Glomerular visceral epithelial cell (primary cell): ENCODE measurements around the gene KLHL42.
"Not testable (repeated sequence)": the region's sequence is repeated elsewhere in the genome, so short reads cannot be mapped to it uniquely, and the experiment has no call there.

Experiments
- DNase-seq: peaks from one replicate; pipeline ENCODE4 v3.0.0-alpha.2; 2016; ENCODE audit errors: extremely low spot score

Gene KLHL42

DNA sequence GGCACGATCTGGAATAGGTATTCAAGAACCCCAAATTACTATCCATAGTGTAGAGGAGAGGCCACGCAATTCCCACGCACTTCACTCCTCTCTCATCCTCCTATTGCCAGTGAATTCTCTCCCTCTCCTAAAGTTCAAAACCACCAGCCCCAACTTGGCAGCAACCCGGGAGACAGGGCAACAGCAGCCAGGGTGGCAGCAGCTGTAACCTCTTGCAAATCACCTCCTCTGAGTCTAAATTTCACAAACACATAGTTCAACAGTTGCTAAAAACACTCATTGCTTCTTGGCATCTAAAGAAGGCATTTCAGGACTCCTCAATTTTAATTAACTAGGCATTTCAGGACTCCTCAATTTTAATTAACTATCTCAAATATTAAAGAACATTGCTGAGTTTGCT lies 37.7 kb downstream of the KLHL42 start:
- DNase-seq: no peak

DNA sequence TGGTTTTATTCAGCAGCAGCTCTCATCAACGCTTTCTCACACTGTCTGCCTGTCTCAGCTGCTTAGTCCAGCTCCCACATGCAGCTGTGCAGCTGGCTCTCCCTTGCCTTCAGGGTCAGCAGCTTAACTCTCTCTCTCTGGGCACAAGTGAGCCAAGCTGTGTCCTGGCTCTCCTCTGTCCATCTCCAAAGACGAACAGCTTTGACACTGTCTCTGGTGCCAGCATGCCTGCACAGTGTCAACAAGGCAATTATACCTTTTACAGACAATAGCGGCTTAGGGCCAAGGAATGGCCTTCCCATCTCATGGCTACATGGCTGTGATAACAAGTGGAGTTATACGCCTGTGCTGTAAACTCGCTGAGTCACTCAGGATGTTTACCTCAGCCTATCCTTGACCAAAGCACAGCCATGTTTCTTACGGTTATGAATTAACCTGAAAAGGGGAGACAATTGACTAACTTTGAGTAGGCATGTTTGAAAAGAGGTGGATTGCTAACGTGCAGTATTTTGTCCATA lies 38.4 kb downstream of the KLHL42 start:
- DNase-seq: no peak

DNA sequence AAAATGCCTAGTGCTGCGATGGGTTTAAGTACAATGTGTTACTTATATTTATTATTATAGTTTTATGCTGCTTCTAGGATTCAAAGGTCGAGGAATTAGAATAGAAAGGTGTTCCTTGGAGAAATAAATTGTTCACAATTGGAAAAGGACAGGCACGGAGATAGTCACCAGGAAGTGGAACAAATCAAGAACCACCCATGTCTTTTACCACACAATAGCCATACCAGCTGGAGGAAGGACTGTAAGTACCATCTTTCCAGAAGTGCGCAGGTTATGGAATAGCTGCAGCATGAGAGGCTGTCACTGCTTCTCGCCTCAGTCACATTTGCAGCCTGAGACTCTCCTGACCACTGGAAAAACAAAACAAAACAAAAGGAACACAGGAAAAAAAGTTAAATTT lies 40.5 kb downstream of the KLHL42 start:
- DNase-seq: no peak

DNA sequence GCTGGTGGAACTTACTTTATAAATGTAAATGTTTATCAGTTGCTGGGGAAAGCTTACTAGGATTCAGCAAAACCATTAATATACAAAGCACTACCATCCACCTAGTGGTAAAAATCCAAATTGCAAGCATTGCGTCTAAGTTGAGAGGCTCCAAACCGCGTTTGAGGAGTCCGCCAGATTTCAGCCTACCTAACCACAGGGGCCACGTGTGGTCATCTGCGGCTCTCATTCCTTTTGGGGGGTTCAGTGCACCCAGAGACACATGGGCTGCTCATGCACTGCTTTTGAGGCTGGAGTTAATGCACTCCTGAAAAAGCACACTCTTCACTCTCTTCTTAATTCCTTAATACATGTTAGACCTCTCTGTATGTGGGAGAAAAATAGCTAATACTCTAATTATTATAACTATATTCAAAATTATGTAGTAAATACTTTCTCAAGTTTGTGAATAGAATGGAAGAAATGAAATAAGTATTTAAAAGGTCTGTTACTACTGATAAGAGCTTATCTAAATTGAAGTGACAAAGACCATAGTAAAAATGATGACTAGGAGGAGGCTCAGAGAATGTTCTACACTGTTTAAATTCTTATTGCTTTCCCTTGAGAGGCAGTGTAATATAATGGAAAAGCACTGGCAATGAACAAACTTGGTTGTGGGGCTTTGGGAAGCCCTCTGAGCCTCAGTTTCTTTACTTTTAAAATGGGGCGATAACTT lies 41.4 kb downstream of the KLHL42 start:
- DNase-seq: peak; percentile 74

DNA sequence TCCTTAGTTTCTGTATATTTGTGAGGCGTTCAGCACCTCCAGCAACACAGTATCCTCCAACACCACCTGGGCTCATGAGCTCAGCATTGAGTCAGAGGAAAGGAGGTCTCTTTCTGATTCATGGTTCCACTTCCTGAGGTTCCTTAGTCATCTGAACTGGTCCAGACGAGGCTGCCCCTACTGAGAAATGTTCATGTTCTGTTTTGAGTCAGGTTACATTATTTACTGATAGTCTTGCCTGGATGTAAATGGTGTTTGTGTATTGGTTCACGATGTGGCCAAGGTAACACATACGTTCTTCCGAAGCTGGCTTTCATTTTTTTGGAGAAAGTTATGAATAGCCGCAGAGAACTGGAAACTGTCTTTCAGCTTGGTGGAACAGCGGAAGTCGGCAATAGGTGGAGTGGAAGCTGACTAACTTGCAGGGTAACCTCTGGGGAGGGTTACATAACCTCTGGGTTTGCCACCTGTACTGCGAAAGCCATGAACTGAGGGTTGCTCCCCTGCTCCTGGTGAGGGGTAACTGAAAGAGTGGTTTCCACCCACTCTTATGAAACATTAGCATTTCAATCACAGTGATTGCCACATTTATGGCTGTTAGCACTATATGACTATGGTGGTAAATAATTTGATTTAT lies 42.2 kb downstream of the KLHL42 start:
- DNase-seq: peak; percentile 72

DNA sequence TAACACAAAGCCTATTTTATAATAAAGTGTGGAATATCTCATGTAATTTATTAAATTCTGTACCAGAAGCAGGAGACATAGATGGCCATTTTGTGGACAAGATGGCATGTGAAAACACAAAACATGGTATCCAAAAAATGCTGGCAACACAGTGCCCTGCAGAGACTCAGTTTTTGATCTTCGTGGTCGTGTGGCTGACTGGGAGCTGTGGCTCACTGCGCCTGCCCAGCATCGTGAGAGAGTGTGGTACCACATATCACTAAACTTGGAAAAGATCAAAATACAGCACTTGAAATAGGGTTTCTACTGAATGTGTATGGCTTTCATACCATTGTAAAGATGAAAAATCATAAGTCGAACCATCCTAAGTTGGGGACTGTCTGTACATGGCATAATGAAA lies 43.0 kb downstream of the KLHL42 start:
- DNase-seq: no peak

DNA sequence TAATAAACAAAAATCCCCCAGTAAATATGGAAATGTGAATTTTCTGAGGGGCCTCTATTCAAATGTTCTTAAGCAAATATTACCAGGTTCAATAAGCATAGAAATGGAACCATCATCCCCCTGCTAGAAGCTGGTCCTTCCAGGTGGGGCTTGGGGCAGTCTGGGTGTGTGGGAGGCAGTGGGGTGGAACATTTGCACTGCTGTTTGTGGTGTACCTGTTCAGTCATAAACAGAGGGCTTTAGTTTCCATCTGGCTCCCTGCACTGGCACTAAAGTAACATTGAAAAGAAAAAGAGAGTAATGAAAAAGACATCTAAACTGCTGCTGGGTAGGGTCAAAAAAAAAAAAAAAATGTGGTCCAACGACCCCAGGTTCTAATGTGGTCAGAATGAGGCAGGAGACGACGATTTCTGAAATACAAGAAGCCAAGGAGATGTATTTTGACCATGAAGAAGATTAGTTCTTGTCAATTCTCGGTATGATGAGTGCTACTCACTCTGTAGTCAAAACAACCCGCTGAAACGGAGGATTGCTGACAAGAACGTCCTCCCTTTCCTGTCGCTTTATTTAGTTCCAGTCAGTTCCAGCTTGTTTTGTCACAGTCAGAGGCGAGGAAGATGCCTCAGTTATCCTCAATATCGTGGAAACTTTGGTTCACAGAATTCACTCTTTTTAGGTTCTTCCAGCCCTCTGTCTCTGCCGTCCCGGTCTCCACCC lies 44.3 kb downstream of the KLHL42 start:
- DNase-seq: no peak

DNA sequence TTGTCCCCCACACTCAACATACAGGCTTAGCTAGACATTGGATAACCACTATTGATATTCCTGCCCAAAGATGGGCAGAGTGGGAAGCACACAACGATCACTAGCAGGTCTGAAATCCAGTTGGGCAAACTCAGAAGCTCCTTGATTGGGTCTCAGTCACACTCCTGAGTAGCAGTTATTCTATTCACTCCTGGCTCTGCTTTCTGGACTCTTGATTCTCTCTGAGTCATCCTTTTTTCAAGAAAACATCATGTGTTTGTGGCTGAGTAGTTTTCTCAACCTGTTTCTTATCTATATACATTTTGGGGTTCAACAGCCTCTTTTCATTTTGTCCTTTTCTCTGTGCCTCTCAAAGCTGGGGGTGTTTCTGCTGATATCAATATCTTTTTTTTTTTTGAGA lies 46.0 kb downstream of the KLHL42 start:
- DNase-seq: no peak

DNA sequence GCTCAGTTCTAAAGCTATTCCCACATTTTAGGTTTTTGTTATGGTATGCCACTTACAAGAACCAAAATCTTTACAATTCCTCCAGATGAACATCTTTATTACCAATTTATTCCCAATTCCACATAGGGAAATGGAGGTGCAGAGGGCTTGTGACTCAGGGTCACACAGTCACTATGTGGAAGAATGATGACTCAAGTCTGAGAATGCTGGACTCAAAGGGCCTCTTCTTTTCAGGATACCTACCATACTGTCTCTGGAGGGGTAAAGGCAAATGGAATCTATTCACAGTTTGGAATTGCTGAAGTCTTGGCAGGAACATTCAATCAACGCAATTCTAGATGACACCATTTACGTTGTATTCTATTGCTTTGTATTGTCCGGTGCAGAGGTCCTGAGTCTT lies 48.2 kb downstream of the KLHL42 start:
- no peak for DNase-seq

DNA sequence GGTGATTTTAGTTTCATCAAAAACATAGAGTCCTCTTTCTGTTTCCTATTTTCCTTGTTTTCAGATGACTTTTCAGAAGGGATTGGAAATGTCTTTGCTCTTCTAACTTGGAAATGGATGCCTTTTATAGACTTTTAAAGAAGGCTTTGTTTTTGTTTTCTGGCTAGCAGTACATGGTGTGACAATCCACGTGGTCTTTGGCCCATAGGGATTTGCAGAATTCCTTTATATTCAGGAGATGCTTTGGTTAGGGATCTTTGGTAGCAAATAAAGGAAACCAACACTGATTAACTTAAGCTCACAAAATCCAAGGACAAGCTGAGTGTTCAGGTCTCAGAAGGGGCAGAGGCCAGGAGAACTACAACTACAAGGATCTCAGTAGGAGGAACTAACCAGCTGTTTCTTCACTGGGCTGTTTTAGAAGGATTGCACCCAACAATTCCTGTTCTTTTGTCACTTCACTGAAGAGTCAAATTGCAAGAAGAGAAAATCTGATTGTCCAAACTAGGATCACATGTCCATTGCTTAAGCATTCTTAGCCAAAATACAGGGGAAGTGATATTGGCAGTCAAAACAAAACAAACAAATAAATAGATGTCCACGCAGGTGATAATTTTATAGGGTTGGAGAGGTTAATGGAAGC lies 58.6 kb downstream of the KLHL42 start:
- DNase-seq: no peak

DNA sequence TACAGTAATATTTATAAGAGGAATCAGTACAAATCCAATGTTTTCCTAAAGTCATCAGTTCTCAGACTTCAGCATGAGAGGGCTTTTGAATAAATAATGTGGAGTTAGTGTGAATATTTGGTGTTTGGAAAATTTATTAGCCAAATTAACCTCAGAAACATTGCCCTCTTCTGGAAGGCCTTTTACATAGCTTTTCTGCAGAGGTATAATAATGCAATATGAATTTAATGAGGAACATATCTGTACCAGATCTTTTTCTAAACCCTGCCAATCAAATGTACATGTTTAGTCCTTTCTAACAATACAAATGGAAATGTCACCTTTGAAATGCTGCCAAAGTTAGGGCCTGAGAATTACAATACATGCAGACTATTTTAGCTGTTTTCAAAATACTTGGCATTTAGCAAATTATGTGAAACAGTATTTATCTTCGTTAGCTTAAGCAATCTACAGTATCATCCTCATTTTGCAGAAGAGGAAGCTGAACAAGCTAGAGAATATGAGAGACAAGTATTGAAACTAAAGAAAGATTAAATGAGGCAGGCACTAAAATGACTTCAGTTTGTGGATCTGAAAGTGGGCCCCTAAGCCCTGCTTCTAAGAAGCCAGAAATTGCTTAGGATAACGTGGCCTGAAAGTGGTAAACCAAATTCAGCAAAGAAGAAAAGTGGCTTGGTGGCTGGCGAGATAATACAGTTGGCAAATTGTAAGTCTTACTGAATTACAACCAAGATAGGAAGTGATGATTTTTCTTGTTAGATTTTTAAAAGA lies 60.4 kb downstream of the KLHL42 start:
- no peak for DNase-seq

DNA sequence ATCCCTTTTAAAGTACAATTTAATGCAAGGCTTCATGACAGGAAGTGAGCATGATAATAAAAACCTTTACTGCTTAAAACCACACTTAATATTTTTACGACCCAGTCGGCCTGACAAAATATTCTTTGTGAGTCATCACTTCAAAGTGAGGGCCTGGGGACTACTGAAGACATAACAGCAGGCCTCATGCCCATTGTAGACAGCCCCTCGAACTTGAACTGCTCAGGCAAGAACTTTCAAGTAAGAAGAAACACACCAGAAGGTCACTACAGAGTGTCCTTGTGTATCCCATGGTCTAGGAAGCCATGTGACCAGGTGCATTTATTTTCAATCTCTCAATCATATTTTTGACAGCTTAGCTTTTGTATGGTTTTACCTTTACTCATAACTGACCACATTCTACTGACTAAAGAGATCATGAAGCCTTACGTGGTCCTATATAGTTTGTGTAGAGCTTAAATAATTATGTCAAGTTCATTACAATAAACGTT lies 61.4 kb downstream of the KLHL42 start:
- peak; percentile 53 for DNase-seq

DNA sequence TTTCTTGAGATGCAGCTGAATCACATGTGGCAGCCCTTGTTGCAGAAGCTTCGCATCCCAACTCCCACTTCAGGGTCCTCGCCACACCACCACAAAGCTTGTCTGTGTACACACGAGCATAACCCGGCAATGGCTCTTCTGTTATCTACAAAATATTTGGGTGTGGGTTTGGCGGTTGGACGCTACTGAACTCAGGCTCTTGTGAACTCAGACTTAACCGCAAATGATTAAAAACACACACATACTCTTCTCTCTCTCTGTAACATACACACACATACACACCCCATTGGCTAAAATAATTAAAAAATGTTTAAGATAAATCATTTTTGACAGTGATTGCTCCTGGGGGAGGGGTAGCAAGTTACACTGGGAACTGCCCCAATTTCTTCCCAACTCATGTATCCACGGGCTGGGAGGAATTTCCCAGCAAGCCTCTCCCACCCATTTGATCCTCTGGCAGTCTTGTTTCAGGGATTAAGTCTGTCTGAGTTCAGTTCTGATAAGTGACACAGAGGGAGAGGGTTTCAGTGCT lies 63.7 kb downstream of the KLHL42 start:
- peak; percentile 72 for DNase-seq

DNA sequence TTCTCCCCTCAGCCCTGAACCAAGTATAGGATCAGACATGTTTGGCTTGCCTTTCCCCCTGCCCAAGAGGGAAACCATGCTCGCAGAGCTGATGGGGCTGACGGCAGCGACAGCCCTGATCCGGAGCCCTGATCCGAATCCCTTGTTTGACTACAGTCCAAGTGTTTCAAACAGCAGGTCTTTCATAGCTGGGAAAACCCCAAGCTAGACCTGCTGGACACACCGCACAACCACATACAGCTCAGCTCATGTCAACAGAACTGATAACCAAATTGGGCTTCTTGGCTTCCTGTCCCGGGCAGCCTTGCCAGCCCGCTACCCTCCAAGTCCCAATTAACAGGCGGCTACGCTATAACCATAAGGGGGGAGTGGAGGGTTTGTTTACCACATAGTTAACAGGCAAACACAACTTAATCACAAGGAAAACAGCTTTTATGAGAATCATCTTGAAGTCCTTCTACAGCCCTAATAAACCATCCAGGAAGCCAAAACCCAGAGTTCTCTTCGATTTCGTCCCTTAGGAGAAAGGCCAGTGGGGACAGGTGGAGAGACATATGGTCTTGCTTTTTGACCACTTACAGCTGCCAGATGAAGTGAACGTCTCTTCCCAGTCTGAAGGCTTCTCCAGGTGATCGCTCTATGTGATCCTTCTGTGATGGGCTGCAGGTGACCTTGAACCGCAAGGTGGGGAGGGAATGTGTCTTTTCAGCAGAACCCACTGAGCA lies 64.5 kb downstream of the KLHL42 start:
- DNase-seq: peak; percentile 73

DNA sequence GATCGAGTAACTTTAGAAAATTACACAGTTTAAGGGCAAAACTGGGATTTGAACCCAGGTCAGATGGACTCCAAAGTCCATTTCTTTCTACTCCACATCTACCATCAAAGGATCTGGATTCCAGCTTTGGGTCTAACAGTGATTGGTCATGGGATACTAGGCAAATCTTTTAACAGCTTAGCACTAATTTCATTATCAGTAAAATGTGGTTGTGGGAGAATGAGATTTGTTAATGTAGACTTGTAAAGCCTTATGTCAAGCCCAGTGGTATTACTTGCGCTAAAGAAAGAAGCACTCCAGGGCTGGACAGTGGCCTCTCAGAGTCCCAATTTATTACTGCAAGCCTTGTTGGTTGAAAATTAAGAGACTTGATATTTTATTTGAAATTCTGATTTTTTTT lies 65.2 kb downstream of the KLHL42 start:
- DNase-seq: no peak

DNA sequence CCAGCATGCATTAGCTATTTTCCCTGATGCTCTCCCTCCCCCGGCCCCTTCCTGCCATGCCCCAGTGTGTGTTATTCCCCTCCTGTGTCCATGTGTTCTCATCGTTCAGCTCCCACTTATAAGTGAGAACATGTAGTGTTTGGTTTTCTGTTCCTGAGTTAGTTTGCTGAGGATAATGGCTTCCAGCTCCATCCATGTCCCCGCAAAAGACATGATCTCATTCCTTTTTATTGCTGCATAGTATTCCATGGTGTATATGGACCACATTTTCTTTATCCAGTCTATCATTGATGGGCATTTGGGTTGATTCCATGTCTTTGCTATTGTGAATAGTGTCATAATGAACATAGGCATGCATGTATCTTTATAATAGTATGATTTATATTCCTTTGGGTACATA lies 65.7 kb downstream of the KLHL42 start:
- not testable (repeated sequence) for DNase-seq

DNA sequence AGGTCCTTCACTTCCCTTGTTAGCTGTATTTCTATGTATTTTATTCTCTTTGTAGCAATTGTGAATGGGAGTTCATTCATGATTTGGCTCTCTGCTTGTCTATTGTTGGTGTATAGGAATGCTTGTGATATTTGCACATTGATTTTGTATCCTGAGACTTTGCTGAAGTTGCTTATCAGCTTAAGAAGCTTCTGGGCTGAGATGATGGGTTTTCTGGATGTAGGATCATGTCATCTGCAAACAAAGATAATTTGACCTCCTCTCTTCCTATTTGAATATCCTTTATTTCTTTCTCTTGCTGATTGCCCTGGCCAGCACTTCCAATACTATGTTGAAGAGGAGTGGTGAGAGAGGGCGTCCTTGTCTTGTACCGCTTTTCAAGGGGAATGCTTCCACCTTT lies 67.3 kb downstream of the KLHL42 start:
- not testable (repeated sequence) for DNase-seq

DNA sequence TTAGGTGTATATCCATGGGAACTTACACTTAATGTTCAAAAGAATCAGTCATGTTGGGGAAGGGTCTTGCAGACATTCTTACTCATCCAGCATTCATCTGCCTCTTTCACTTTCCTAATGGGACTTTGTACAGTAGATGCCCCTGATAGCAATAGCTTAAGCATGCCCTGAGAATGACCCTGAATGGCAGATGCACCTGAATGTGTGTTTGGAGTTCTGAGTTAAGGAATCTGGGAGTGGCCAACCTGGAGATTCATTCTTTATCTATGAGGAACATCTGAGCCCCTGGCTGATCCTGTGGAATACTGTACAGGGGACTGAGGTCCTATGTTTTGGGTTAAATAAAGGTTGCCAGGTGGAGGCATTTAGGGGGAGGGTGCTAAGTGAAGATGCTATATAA lies 71.3 kb downstream of the KLHL42 start:
- DNase-seq: no peak

DNA sequence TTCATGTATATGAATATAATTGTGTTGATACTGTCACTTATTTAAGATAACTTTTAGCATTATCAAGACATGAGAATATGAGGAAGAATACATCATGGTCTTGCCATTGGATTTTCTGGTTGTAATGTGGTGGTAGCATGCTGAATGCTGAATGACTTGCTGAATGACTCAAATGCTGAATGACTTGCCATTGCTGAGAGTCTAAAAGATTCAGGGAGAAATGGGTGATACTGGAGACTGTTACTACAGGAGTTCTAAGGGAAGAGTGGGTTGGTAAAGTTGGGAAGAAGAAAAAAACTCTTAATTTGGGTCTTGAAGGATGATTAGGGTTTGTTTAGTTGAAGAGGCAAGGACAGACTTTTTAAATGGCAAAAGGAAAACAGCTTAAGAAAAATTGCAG lies 72.1 kb downstream of the KLHL42 start:
- no peak for DNase-seq
